GM18868 (cell line): ENCODE data around the gene TEDC1.

Experiments used
- ATAC-seq: cut with Tn5 transposase; IDR thresholded peaks from one replicate; pipeline ENCODE4 v1.9.1; 2021; ENCODE audit warnings: mild to moderate bottlenecking, moderate library complexity; ENCODE audit not compliant: unreplicated experiment

The TEDC1 gene

DNA sequence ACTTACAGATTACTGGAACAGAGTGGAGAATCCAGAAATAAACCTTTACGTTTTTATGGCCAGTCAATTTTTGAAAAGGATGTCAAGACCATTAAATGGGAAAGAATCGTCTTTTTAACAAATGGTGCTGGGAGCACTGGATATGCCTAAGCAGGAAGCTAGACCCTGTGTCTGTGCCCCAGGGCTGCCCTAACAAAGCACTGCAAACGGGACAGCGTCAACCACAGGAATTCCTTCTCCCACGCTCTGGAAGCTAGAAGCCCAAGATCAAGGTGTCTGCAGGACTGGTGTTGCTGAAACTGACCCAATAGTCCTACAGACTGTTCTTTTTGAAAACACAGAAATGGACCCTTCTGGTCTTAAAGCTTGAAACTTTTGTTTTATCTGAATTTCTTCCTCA is 26.1 kb downstream of the TEDC1 start:
- no peak for ATAC-seq

GRCh38 chr14:105519946-105520698 is 29.1 kb downstream of the TEDC1 start:
- no peak for ATAC-seq

GRCh38 chr14:105525326-105525725 is 34.3 kb downstream of the TEDC1 start:
- no peak for ATAC-seq

DNA sequence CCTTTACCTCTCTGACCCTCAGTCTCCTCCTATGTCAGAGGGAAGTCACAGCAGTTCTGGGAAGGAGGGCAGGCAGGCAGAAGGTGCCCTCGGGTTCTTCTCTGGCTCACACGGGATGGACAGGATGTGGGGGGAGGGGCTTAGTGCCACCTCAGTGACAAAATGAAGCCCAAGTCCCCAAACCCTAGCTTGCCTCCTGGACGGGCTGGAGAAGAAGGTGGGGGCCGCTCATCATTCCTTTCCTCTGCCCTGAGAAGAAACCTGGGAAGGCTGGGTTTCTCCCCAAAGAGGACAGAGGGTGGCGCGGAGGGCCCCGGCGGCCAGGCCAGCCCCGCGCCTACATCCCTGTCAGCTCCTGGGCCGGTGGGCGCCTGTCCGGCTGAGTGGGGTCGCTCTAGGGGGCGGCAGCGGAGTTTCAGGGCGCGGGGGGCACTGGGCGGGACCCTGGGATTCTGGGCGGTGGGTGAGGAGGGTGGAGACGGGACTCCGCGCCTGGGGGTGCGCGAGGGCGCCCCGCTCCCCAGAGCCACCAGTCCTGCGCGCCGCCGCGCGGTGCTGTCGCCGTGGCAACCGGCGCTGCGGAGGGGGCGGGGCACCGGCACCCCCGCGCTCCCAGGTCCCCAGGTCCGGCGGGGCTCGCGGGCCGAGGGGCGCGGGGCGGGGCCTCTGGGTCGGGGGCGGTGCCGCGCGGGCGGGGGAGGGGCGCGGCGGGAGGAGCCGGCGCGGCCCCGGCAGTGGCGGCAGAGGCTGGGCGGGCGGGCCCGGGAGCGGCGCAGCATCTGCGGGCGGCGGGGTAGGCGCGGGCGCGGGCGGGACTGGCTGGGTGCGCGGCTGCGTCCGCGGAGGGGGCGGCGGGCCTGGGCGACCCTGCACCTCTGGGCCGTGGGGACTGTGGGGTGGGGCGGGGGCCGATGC is 35.1 kb downstream of the TEDC1 start, which contains the start of gene TMEM121:
TSS of gene TMEM121 (plus strand) at position 723 of the 915 bp plus-strand sequence. CDS start 2,252 bp downstream, outside the sequence.
- ATAC-seq: no peak

- no peak for ATAC-seq
These were observed 35.8 kb downstream of the TEDC1 start for GRCh38 chr14:105526776-105527380.

- no peak for ATAC-seq
These were observed 36.4 kb downstream of the TEDC1 start for GRCh38 chr14:105527381-105527825.

DNA sequence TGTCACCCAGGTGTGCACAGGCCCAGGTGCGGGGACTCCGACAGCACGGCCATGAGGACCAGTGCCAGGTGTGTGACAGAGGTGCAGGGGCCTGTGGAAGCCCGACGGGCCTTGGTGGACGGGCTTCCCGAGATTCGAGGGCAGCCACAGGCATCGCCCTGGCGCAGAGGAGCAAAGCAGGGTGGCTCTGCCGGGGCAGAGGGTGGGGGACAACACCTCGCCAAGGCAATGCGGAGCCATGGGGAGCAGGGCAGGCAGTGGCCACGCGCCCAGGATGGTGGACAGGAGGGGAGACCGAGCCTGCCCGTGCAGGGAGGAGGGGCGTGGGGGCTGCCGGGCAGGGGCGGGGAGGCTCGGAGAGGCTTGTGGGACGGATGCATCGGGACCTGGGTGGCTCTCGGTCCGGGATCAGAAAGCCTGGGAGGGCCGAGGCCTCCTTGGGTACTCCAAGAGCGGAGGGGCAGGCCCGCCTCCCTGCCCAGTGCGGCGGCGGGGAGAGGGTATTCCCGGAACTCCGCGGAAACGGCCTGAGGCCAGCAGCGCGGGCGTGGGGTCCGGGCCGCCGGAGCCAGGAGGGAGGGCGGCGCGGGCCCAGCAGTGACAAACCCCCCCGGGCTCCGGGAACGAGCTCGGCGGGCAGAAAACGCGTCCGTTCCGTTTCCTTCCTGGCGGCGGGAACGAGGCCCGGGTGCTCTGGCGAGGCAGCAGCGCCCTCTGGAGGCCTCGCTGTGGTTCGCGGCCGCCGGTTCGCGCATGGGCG is 37.0 kb downstream of the TEDC1 start:
- ATAC-seq: no peak

DNA sequence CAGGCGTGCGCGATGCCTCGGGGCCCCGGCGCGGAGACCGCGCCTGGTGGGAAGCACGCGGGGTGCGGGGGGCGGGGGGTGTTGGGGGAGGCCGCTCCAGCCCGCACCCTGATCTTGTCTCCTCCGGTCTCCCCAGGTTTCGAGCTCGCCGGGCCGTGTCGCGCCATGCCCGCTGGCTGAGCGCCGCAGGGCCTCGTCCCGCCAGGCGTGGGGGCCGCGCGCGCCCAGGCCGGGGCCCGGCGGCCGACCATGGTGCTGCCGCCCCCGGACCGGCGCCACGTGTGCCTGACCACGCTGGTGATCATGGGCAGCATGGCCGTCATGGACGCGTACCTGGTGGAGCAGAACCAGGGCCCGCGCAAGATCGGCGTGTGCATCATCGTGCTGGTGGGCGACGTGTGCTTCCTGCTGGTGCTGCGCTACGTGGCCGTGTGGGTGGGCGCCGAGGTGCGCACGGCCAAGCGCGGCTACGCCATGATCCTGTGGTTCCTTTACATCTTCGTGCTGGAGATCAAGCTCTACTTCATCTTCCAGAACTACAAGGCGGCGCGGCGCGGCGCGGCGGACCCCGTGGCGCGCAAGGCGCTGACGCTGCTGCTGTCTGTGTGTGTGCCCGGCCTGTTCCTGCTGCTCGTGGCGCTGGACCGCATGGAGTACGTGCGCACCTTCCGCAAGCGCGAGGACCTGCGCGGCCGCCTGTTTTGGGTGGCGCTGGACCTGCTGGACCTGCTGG is 37.7 kb downstream of the TEDC1 start:
- no peak for ATAC-seq

GRCh38 chr14:105529319-105529568 is 38.2 kb downstream of the TEDC1 start:
- ATAC-seq: no peak

- ATAC-seq: no peak
These were observed 38.7 kb downstream of the TEDC1 start for GRCh38 chr14:105529569-105530284.

DNA sequence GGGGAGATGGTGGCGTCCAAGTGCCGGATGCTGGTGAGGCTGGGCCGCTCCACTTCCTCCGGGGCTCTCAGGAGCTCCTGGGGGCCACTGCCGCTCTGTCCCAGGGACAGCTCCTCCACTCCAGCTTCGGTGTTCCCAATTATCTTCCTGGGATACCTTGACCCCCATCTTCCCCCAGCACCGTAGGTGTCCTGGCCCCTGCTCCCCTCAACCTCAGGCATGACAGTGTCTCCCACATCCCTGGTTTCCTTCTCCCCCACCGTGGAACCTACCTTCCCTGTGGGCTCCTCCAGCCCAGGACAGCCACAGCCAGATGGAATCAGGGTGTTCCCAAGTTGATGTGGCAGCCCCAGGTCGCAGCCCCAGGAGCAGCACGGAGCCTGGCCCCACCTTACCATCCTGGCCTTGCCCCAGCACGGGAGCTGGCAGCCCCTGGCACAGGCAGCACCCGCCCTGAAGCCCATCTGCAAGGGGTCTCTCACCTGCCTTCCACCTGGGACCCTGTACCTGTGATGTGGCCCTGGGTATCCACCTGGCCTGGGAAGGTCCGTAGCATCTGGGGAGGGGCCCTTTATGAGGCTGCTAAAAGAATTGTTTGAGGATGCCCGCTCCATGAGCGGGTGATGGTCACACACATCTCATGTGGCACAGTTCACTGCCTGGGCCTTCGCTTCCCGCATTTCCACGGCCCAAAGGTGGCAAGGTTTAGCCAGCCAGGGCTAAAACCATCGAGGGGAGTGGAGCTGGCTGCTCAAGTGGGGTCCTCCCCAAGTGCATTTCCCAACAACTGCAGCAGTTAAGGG is 39.4 kb downstream of the TEDC1 start:
- ATAC-seq: no peak

GRCh38 chr14:105531088-105531893 is 40.2 kb downstream of the TEDC1 start:
- ATAC-seq: no peak

DNA sequence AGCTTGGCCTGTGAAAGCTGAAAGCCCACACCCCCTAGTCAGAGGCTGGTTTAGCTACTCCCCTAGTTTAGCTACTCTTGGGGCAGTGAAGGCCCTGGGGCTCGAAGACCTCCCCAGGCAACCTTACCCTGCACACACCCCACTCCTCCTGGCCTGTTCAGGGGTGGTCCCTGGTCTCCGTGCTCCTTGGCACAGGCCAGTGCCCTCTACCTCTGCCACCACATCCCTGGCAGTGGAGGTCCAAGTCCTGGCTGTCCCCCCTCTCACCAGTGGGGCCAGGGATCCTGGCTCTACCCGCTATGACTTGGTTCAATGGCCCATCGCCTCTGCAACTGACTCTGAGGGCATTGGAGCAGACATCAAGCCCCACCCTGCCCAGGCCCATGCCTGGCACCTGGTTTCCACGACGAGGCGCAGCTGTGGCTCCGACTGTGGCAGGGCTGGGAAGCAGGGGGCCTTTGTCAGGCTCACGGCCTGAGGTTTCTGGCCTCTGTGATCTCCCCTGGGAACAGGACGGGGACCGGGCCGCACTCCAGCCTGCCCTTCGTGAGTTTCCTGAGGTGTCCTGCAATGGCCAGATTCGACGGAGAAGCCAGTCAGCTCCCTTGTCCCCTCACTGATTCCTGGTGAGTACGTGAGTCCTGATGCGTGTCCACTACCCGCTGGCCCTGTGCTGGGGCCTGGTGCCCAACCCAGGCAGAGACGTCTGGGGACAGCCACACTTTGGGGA is 41.0 kb downstream of the TEDC1 start:
- no peak for ATAC-seq

GRCh38 chr14:105532735-105533141 is 41.7 kb downstream of the TEDC1 start:
- no peak for ATAC-seq

DNA sequence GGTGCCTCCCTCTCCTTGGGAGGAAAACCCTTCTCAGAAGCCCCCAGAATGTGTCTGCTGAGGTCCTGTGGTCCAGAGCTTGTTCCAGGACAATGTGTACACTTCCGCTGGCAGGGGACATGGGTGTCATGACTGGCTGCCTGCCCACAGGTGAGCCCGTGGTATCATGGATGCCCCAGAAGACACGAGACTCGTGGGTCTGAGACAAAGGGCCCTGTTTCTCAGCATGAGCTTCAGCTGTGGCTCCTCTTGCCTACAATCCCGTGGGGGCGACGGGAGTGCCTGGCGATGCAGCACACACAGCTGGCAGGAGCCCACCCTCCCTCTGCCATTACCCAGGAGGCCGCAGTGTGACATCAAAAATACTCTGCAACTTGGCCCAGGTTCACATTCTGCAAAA is 42.3 kb downstream of the TEDC1 start:
- ATAC-seq: no peak

- no peak for ATAC-seq
These were observed 42.9 kb downstream of the TEDC1 start for GRCh38 chr14:105533811-105534498.

DNA sequence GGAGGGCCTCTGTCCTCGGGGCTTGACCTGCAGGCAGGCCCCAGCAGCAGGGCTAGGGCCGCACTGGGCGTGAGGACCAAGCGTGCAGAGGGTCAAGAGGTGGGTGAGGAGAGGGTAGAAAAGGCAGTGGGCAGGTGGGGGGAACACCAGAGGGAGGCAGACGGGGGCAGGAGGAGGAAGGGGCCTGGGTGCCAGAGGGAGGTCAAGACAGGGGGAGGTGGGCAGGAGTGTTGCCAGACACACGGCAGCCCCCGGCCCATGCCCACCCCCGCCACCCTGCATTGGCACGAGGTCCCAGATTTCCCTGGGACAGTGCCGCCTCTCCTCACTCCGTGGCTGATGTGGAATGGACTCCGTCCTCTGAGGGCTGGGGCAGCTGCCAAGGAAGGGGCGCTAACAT is 43.5 kb downstream of the TEDC1 start:
- no peak for ATAC-seq
